ENCODE measurements around the gene AMD1. TPM values are rescaled to one million over a fixed set of nuclear protein-coding genes. Genes with fewer than 3 reads are reported as not detected.
"Not testable (repeated sequence)": the region's sequence is repeated elsewhere in the genome, so short reads cannot be mapped to it uniquely, and the experiment has no call there.

AMD1 gene
- total and polyA plus RNA-seq, 7 donors: 19.2 to 73.1 (median 40.3) TPM

DNA sequence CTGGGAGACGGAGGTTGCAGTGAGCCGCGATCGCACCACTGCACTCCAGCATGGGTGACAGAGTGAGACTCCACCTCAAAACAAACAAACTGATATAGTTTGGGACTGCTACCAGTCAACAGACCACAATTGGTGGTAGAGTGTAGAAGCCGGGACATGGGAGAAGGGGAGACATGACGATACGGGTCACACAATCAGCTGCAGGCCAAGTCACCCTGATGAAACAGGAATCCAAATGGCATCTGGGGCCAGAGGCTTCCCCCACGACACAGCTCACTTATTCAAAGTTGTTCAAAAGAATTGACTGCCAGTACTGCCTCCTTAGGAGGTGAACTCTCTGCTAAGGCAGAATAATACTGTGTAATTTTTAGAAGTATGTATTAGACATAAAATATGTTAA is 27.5 kb downstream of the AMD1 start:
- TF ChIP-seq, protein P1, sequence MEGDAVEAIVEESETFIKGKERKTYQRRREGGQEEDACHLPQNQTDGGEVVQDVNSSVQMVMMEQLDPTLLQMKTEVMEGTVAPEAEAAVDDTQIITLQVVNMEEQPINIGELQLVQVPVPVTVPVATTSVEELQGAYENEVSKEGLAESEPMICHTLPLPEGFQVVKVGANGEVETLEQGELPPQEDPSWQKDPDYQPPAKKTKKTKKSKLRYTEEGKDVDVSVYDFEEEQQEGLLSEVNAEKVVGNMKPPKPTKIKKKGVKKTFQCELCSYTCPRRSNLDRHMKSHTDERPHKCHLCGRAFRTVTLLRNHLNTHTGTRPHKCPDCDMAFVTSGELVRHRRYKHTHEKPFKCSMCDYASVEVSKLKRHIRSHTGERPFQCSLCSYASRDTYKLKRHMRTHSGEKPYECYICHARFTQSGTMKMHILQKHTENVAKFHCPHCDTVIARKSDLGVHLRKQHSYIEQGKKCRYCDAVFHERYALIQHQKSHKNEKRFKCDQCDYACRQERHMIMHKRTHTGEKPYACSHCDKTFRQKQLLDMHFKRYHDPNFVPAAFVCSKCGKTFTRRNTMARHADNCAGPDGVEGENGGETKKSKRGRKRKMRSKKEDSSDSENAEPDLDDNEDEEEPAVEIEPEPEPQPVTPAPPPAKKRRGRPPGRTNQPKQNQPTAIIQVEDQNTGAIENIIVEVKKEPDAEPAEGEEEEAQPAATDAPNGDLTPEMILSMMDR (IDR thresholded peaks at IDR 0.05): no peak
- intact Hi-C loops (cut with DNase I): no loop called here
- ATAC-seq (no peak), DNase-seq (no peak)
- 87 to 92% (median 89%) methylated on average over 8 of the region's 8 CpGs for WGBS, 3 donors
- Histone ChIP-seq H3K36me3 (ENCODE audit: insufficient read depth in 1 of 2, low read depth in 1 of 2) (peaks cover 4 to 14% of the 10 kb centered on the region in 2 donors), H3K27me3 (ENCODE audit: insufficient read depth in 3 of 3, low read length in 2 of 3) (no peaks in the 10 kb centered on the region), H3K4me1 (no peaks in the 10 kb centered on the region), H3K4me3 (no peak overlapping the region), H3K27ac (no peak overlapping the region), H3K9me3 (peaks cover 10% of the 10 kb centered on the region)

DNA sequence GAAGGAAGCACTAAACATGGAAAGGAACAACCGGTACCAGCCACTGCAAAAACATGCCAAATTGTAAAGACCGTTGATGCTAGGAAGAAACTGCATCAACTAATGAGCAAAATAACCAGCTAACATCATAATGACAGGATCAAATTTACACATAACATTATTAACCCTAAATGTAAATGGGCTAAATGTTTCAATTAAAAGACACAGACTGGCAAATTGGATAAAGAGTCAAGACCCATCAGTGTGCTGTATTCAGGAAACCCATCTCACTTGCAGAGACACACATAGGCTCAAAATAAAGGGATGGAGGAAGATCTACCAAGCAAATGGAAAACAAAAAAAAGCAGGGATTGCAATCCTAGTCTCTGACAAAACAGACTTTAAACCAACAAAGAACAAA is 31.7 kb downstream of the AMD1 start:
- intact Hi-C loops (cut with DNase I): not testable (repeated sequence)
- 100% methylated on average over 1 of the region's 2 CpGs for WGBS, 3 donors

DNA sequence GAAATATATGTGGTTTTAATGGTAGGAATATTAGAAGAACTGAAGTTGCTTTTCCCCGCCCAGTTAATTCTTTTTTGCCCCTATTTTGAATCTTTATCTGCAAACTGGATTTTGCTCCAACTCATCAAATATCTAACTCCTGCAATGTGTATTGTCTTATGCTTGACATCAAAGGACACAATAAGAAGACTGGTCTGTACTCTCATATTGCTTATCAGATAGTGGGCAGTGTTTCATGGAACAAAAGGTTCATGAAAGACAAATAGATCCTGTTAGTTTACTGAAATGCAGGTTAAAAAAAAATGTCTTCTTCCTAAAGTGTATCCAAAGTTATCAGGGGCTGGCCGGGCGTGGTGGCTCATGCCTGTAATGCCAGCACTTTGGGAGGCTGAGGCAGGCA is 56.2 kb downstream of the AMD1 start:
- intact Hi-C loops (cut with DNase I): no loop called here

More for the DNA sequence above, 31.7 kb downstream of the AMD1 start:
- ATAC-seq; H3K36me3 ChIP-seq (ENCODE audit: insufficient read depth in 1 of 2, low read depth in 1 of 2); DNase-seq; H3K4me1 ChIP-seq; H3K27ac ChIP-seq; H3K27me3 ChIP-seq (ENCODE audit: insufficient read depth in 3 of 3, low read length in 2 of 3); H3K4me3 ChIP-seq: not testable (repeated sequence)
- H3K9me3 ChIP-seq: peaks cover 14% of the 10 kb centered on the region

DNA sequence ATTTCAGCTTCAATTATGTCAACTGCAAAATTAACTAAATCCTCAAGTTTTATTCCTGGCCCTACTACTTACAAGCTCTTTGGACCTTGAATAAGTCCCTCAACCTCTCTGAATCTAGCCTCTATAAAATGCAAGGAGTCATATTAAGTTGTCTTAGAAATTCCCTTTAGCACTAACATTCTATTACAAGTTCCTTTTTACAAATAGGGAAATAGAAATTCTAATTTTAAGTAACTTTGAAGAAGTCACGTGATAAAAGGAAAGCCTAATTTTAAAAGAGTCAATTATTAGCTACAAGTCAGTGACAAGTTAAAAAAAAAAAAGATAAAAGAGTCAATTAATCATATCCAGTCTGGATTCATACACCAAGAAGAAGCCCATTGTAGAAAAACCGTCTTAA is 59.3 kb downstream of the AMD1 start:
- intact Hi-C loops (cut with DNase I): no loop called here
- no peaks in the 10 kb centered on the region for H3K4me1 ChIP-seq
- 51 to 59% (median 55%) methylated on average over 2 of the region's 2 CpGs for WGBS, 3 donors
- TF ChIP-seq, protein P1 (IDR thresholded peaks at IDR 0.05): no peak
- H3K4me3 ChIP-seq: no peak overlapping the region
- no peaks in the 10 kb centered on the region for H3K36me3 ChIP-seq (ENCODE audit: insufficient read depth in 1 of 2, low read depth in 1 of 2)
- H3K27me3 ChIP-seq (ENCODE audit: insufficient read depth in 3 of 3, low read length in 2 of 3): no peaks in the 10 kb centered on the region
- H3K27ac ChIP-seq: no peak overlapping the region
- ATAC-seq (no peak), DNase-seq (no peak)
- H3K9me3 ChIP-seq: no peaks in the 10 kb centered on the region

More for the DNA sequence above, 56.2 kb downstream of the AMD1 start:
- WGBS, 3 donors: 90 to 94% (median 90%) methylated on average over 3 of the region's 3 CpGs
- Histone ChIP-seq H3K4me1 (no peaks in the 10 kb centered on the region), H3K27me3 (ENCODE audit: insufficient read depth in 3 of 3, low read length in 2 of 3) (no peaks in the 10 kb centered on the region), H3K27ac (no peak overlapping the region), H3K36me3 (ENCODE audit: insufficient read depth in 1 of 2, low read depth in 1 of 2) (no peaks in the 10 kb centered on the region), H3K9me3 (no peaks in the 10 kb centered on the region), H3K4me3 (no peak overlapping the region)
- DNase-seq: no peak
- TF ChIP-seq, protein P1 (IDR thresholded peaks at IDR 0.05): no peak
- no peak for ATAC-seq

DNA sequence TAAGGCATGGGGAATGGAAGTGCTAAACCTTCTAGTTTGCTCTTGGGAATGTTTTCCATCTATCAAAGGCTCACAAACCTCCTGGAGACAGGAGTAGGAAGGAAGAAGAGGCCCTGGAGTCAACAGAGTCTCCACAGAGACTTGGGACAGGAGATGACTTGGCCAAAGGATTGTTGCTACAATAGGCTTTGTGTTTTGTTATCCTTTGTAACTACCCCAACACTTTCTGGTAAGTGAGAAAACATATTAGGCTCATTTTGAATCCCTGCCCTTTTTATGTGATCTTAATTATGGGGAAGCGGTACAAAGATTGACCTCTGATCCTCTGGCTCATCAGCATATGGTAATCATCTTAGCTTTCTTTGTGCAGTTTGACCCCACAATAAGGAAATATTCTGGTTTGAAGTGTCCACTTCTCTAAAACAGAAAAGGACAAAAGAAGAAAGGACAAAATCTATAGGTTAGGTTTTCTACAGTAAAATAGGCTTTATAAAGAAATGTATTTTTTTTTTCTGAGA is 59.9 kb downstream of the AMD1 start:
- Histone ChIP-seq H3K9me3 (no peaks in the 10 kb centered on the region), H3K27me3 (ENCODE audit: insufficient read depth in 3 of 3, low read length in 2 of 3) (no peaks in the 10 kb centered on the region), H3K27ac (no peak overlapping the region), H3K36me3 (ENCODE audit: insufficient read depth in 1 of 2, low read depth in 1 of 2) (no peaks in the 10 kb centered on the region), H3K4me1 (no peaks in the 10 kb centered on the region), H3K4me3 (no peak overlapping the region)
- DNase-seq (no peak), ATAC-seq (no peak)
- TF ChIP-seq, protein P1 (IDR thresholded peaks at IDR 0.05): no peak
- intact Hi-C loops (cut with DNase I): no loop called here
- WGBS, 3 donors: 71 to 77% (median 76%) methylated on average over 1 of the region's 1 CpG
